HG03342 (cell line): ENCODE results near the gene HAP1.
"Not testable (repeated sequence)": the region's sequence is repeated elsewhere in the genome, so short reads cannot be mapped to it uniquely, and the experiment has no call there.

Experiments used
- ATAC-seq: cut with Tn5 transposase; IDR thresholded peaks from one replicate; pipeline ENCODE4 v1.9.1; 2021; ENCODE audit warnings: mild to moderate bottlenecking, moderate library complexity; ENCODE audit not compliant: unreplicated experiment

HAP1 gene

GRCh38 chr17:41734139-41734948, at the start of gene HAP1:
Gene HAP1 (minus strand): TSS chr17:41734643. CDS start chr17:41734634, 9 bp downstream.
- ATAC-seq = no peak

- ATAC-seq = no peak
Measured at GRCh38 chr17:41782142-41782541, 47.7 kb upstream of the HAP1 start.

- no peak for ATAC-seq
Measured at GRCh38 chr17:41781404-41782110, 47.1 kb upstream of the HAP1 start.

- ATAC-seq = no peak
Measured at GRCh38 chr17:41779954-41780353, 45.5 kb upstream of the HAP1 start.

- ATAC-seq = no peak
Measured at GRCh38 chr17:41777574-41778188, 43.2 kb upstream of the HAP1 start.

GRCh38 chr17:41777157-41777573, 42.7 kb upstream of the HAP1 start:
- ATAC-seq = no peak

GRCh38 chr17:41776262-41776900, 41.9 kb upstream of the HAP1 start:
- ATAC-seq = not testable (repeated sequence)

- ATAC-seq = no peak
Measured at GRCh38 chr17:41775394-41776226, 41.2 kb upstream of the HAP1 start.

GRCh38 chr17:41773731-41774193, 39.3 kb upstream of the HAP1 start:
- no peak for ATAC-seq

- no peak for ATAC-seq
Measured at GRCh38 chr17:41773190-41773588, 38.7 kb upstream of the HAP1 start.

- ATAC-seq = no peak
Measured at GRCh38 chr17:41772586-41773189, 38.2 kb upstream of the HAP1 start.

- no peak for ATAC-seq
Measured at GRCh38 chr17:41772218-41772585, 37.8 kb upstream of the HAP1 start.

- no peak for ATAC-seq
Measured at GRCh38 chr17:41771389-41772206, 37.2 kb upstream of the HAP1 start.

GRCh38 chr17:41769985-41770384, 35.5 kb upstream of the HAP1 start:
- no peak for ATAC-seq

GRCh38 chr17:41769346-41769862, 35.0 kb upstream of the HAP1 start:
- no peak for ATAC-seq

GRCh38 chr17:41768682-41769288, 34.3 kb upstream of the HAP1 start:
- ATAC-seq = no peak

GRCh38 chr17:41767324-41768042, 33.0 kb upstream of the HAP1 start:
- ATAC-seq = no peak

GRCh38 chr17:41766135-41766534, 31.7 kb upstream of the HAP1 start:
- no peak for ATAC-seq
